Mesenchymal stem cell (in vitro differentiated cells and primary cell): ENCODE measurements around the gene PRSS53.
A peak's percentile ranks its signal among the peaks of the same experiment; 100 is the strongest.

Source experiments
- DNase-seq: peaks from one replicate; pipeline ENCODE4 v3.0.0-alpha.2; 2013
- H2AFZ ChIP-seq: one replicate; pipeline ENCODE4 v1.6.1; 2013; ENCODE audit warnings: low read depth, mild to moderate bottlenecking, control low read depth, inconsistent platforms, low read length, moderate library complexity
- H2AK5ac ChIP-seq: 2 replicates; pipeline ENCODE4 v1.6.1; 2013; ENCODE audit warnings: low read length, moderate library complexity, mild to moderate bottlenecking, inconsistent platforms; ENCODE audit not compliant: severe bottlenecking
- H2BK120ac ChIP-seq: one replicate; pipeline ENCODE4 v1.6.1; 2013; ENCODE audit warnings: low read depth, mild to moderate bottlenecking, inconsistent platforms, low read length, moderate library complexity
- H2BK12ac ChIP-seq, 2 experiments: one replicate each; pipeline ENCODE4 v1.6.1; 2013; ENCODE audit warnings: inconsistent platforms in 2 of 2, low read length in 2 of 2, mild to moderate bottlenecking in 2 of 2, moderate library complexity in 2 of 2, control low read depth in 1 of 2
- H2BK15ac ChIP-seq: one replicate; pipeline ENCODE4 v1.6.1; 2013; ENCODE audit warnings: mild to moderate bottlenecking, low read depth, inconsistent platforms; ENCODE audit not compliant: poor library complexity, severe bottlenecking
- H2BK5ac ChIP-seq: 2 replicates; pipeline ENCODE4 v1.6.1; 2013; ENCODE audit warnings: low read depth, mild to moderate bottlenecking, low read length, control low read depth, inconsistent platforms; ENCODE audit not compliant: poor library complexity, severe bottlenecking
- H3K14ac ChIP-seq, 2 experiments: one replicate each; pipeline ENCODE4 v1.6.1; 2013; ENCODE audit warnings: inconsistent platforms in 2 of 2, low read length in 2 of 2, control low read depth in 1 of 2, mild to moderate bottlenecking in 1 of 2, moderate library complexity in 1 of 2
- H3K18ac ChIP-seq, 2 experiments: one replicate each; pipeline ENCODE4 v1.6.1; 2013; ENCODE audit warnings: inconsistent platforms in 2 of 2, low read length in 2 of 2, control low read depth in 1 of 2, low read depth in 1 of 2, mild to moderate bottlenecking in 1 of 2
- H3K23ac ChIP-seq, 2 experiments: one replicate each; pipeline ENCODE4 v1.6.1; 2013; ENCODE audit warnings: inconsistent platforms in 2 of 2, low read length in 2 of 2, mild to moderate bottlenecking in 2 of 2, moderate library complexity in 2 of 2, control low read depth in 1 of 2
- H3K27ac ChIP-seq: 2 replicates; pipeline ENCODE4 v1.5.1; 2013; ENCODE audit warnings: mild to moderate bottlenecking, moderate library complexity, low read length, control low read depth, inconsistent platforms; ENCODE audit not compliant: poor library complexity, severe bottlenecking
- H3K27me3 ChIP-seq, 2 experiments: 2 replicates each; pipeline versions ENCODE4 v1.6.1 to v1.7.0; 2013; ENCODE audit warnings: low read length in 2 of 2, mild to moderate bottlenecking in 2 of 2, moderate library complexity in 2 of 2, control low read depth in 1 of 2, inconsistent platforms in 1 of 2; ENCODE audit not compliant: control insufficient read depth in 1 of 2, insufficient read depth in 1 of 2
- H3K36me3 ChIP-seq, 2 experiments: 2 replicates each; pipeline versions ENCODE4 v1.6.1 to v1.7.0; 2013; ENCODE audit warnings: low read length in 2 of 2, control low read depth in 1 of 2, inconsistent platforms in 1 of 2, low read depth in 1 of 2, mild to moderate bottlenecking in 1 of 2; ENCODE audit not compliant: insufficient read depth in 2 of 2, control insufficient read depth in 1 of 2
- H3K4ac ChIP-seq, 2 experiments: one replicate each; pipeline ENCODE4 v1.6.1; 2013; ENCODE audit warnings: inconsistent platforms in 2 of 2, low read length in 2 of 2, mild to moderate bottlenecking in 2 of 2, moderate library complexity in 2 of 2, control low read depth in 1 of 2, low read depth in 1 of 2
- H3K4me1 ChIP-seq: 2 replicates; pipeline ENCODE4 v1.6.1; 2013; ENCODE audit warnings: low read depth, low read length, control low read depth; ENCODE audit not compliant: control insufficient read depth, insufficient read depth
- H3K4me2 ChIP-seq: 2 replicates; pipeline ENCODE4 v1.6.1; 2013; ENCODE audit warnings: low read length, mild to moderate bottlenecking, inconsistent platforms; ENCODE audit not compliant: poor library complexity, severe bottlenecking
- H3K4me3 ChIP-seq, 2 experiments: 2 replicates each; pipeline versions ENCODE4 v1.5.1 to v1.7.0; 2013; ENCODE audit warnings: low read length in 2 of 2, mild to moderate bottlenecking in 2 of 2, control low read depth in 1 of 2, low read depth in 1 of 2; ENCODE audit not compliant: insufficient read depth in 1 of 2
- H3K79me1 ChIP-seq: replicated peaks from 2 replicates; pipeline ENCODE4 v1.6.1; 2013; ENCODE audit warnings: mild to moderate bottlenecking, control low read depth, low read length, inconsistent platforms; ENCODE audit not compliant: poor library complexity, severe bottlenecking
- H3K9ac ChIP-seq: 2 replicates; pipeline ENCODE4 v1.7.0; 2013; ENCODE audit warnings: mild to moderate bottlenecking, low read length, moderate library complexity
- H3K9me3 ChIP-seq: 2 replicates; pipeline ENCODE4 v1.7.0; 2013; ENCODE audit warnings: mild to moderate bottlenecking, low read length; ENCODE audit not compliant: control insufficient read depth
- H4K8ac ChIP-seq: one replicate; pipeline ENCODE4 v1.6.1; 2013; ENCODE audit warnings: inconsistent platforms, mild to moderate bottlenecking, low read length, moderate library complexity
- H4K91ac ChIP-seq: one replicate; pipeline ENCODE4 v1.6.1; 2013; ENCODE audit warnings: mild to moderate bottlenecking, low read length, inconsistent platforms
- WGBS: methylation state at CpG from one replicate; pipeline ENCODE4 v1.1.7; 2013; ENCODE audit warnings: mixed read lengths; 5-methylcytosine and 5-hydroxymethylcytosine counted together

The PRSS53 gene

GRCh38 chr16:31130899-31131298, 42.2 kb upstream of the PRSS53 start:
- no peak for DNase-seq
- no peak overlapping the region for H3K4me2 ChIP-seq
- H2AFZ ChIP-seq, result no peak overlapping the region
- no peak overlapping the region for H4K91ac ChIP-seq
- no peaks in the 10 kb centered on the region for H3K9me3 ChIP-seq
- H3K4me1 ChIP-seq, result peaks cover 4% of the 10 kb centered on the region
- H3K9ac ChIP-seq, result no peak overlapping the region
- peaks cover 8 to 13% of the 10 kb centered on the region in 2 experiments for H3K27me3 ChIP-seq
- no peak overlapping the region for H4K8ac ChIP-seq
- H2AK5ac ChIP-seq, result no peak overlapping the region
- no peak overlapping the region for H3K4ac ChIP-seq
- 83% methylated on average over 2 of the region's 6 CpGs for WGBS
- H2BK120ac ChIP-seq, result no peak overlapping the region
- H3K23ac ChIP-seq, result no peak overlapping the region
- no peak overlapping the region for H2BK12ac ChIP-seq
- H3K4me3 ChIP-seq, result no peak overlapping the region
- no peak overlapping the region for H2BK15ac ChIP-seq
- no peak overlapping the region for H2BK5ac ChIP-seq
- H3K79me1 ChIP-seq, result no peaks in the 10 kb centered on the region
- H3K18ac ChIP-seq, result no peak overlapping the region
- no peak overlapping the region for H3K27ac ChIP-seq
- H3K36me3 ChIP-seq, result peaks cover 33 to 62% of the 10 kb centered on the region in 2 experiments
- H3K14ac ChIP-seq, result no peak overlapping the region

- DNase-seq, result no peak
- Histone ChIP-seq H3K4me2 (no peak overlapping the region), H3K14ac (no peak overlapping the region), H3K18ac (no peak overlapping the region), H4K8ac (no peak overlapping the region), H3K4ac (no peak overlapping the region), H3K27me3 (peaks cover 8 to 13% of the 10 kb centered on the region in 2 experiments), H2BK12ac (no peak overlapping the region), H2AFZ (no peak overlapping the region), H3K79me1 (no peaks in the 10 kb centered on the region), H2BK5ac (no peak overlapping the region), H3K4me1 (peaks cover 4% of the 10 kb centered on the region), H2BK120ac (no peak overlapping the region), H2BK15ac (no peak overlapping the region), H3K9me3 (no peaks in the 10 kb centered on the region), H3K36me3 (peaks cover 37 to 62% of the 10 kb centered on the region in 2 experiments), H3K23ac (no peak overlapping the region), H3K27ac (no peak overlapping the region), H3K9ac (no peak overlapping the region), H3K4me3 (no peak overlapping the region), H2AK5ac (no peak overlapping the region), H4K91ac (no peak overlapping the region)
- WGBS, result 95% methylated on average over 9 of the region's 10 CpGs
These were observed 41.7 kb upstream of the PRSS53 start for GRCh38 chr16:31130336-31130891.

GRCh38 chr16:31129568-31130335, 41.0 kb upstream of the PRSS53 start:
- peaks cover 41 to 62% of the 10 kb centered on the region in 2 experiments for H3K36me3 ChIP-seq
- H3K4me3 ChIP-seq, result no peak overlapping the region
- H3K79me1 ChIP-seq, result no peaks in the 10 kb centered on the region
- H3K14ac ChIP-seq, result no peak overlapping the region
- 89% methylated on average over 29 of the region's 29 CpGs for WGBS
- peaks cover 2% of the 10 kb centered on the region for H3K4me1 ChIP-seq
- peaks cover 1 to 7% of the 10 kb centered on the region in 2 experiments for H3K27me3 ChIP-seq
- no peak overlapping the region for H3K23ac ChIP-seq
- no peak overlapping the region for H3K4ac ChIP-seq
- no peak overlapping the region for H4K91ac ChIP-seq
- peak overlapping the region; percentile 3 for H3K9ac ChIP-seq
- H3K27ac ChIP-seq, result no peak overlapping the region
- H3K18ac ChIP-seq, result no peak overlapping the region
- no peak overlapping the region for H4K8ac ChIP-seq
- no peak overlapping the region for H2BK120ac ChIP-seq
- no peak overlapping the region for H2BK5ac ChIP-seq
- no peak overlapping the region for H2BK15ac ChIP-seq
- H2AFZ ChIP-seq, result no peak overlapping the region
- no peak overlapping the region for H2AK5ac ChIP-seq
- no peak overlapping the region for H2BK12ac ChIP-seq
- no peaks in the 10 kb centered on the region for H3K9me3 ChIP-seq
- no peak for DNase-seq
- no peak overlapping the region for H3K4me2 ChIP-seq

GRCh38 chr16:31128711-31129567, 40.2 kb upstream of the PRSS53 start:
- Histone ChIP-seq H2BK120ac (no peak overlapping the region), H3K4me2 (no peak overlapping the region), H3K27ac (no peak overlapping the region), H2AK5ac (no peak overlapping the region), H4K91ac (no peak overlapping the region), H2BK5ac (no peak overlapping the region), H2BK15ac (no peak overlapping the region), H3K23ac (no peak overlapping the region), H3K18ac (no peak overlapping the region), H3K79me1 (no peaks in the 10 kb centered on the region), H3K14ac (no peak overlapping the region), H3K4ac (no peak overlapping the region), H3K4me3 (no peak overlapping the region), H2AFZ (no peak overlapping the region), H3K9ac (peak overlapping the region; percentile 3), H2BK12ac (no peak overlapping the region), H3K4me1 (no peaks in the 10 kb centered on the region), H3K27me3 (no peaks in the 10 kb centered on the region), H3K9me3 (no peaks in the 10 kb centered on the region), H4K8ac (no peak overlapping the region), H3K36me3 (peaks cover 46 to 66% of the 10 kb centered on the region in 2 experiments)
- DNase-seq, result no peak
- 93% methylated on average over 14 of the region's 14 CpGs for WGBS
